SU-DHL-6 (cell line): ENCODE results near the gene WNT3A.

Source experiments
- CTCF ChIP-seq: fragments of 200-600 bp; sonication (generic); IDR thresholded peaks from one replicate; pipeline ENCODE4 v1.5.1; 2017; ENCODE audit warnings: antibody characterized with exemption, mild to moderate bottlenecking, low read length, moderate library complexity; ENCODE audit not compliant: insufficient read depth, poor library complexity, severe bottlenecking
- EZH2phosphoT487 ChIP-seq: fragments of 200-600 bp; sonication (generic), shearing (Covaris generic); conservative IDR thresholded peaks from 2 replicates; pipeline ENCODE4 v1.6.1; 2018; ENCODE audit warnings: mild to moderate bottlenecking, antibody characterized with exemption, low read length, moderate library complexity, mixed read lengths

GRCh38 chr1:228023294-228023639 is 16.5 kb downstream of the WNT3A start:
- TF ChIP-seq CTCF (no peak), EZH2phosphoT487 (no peak)
